DND-41 (cell line): ENCODE measurements around the gene TRMT10B.

Experiments
- ATAC-seq: fragments of 200-7000 bp; cut with Tn5 transposase; 3 replicates; pipeline ENCODE4 v1.9.1; 2021; ENCODE audit warnings: low read depth; ENCODE audit not compliant: insufficient read depth
- DNase-seq: peaks from one replicate; pipeline ENCODE4 v3.0.0-alpha.2; 2020
- H2AFZ ChIP-seq: 2 replicates; pipeline ENCODE4 v1.6.0; 2012; ENCODE audit warnings: low read depth, low read length
- H3K27ac ChIP-seq: 2 replicates; pipeline ENCODE4 v1.5.1; 2012; ENCODE audit warnings: low read length, inconsistent platforms
- H3K27me3 ChIP-seq: fragments of 200-600 bp; sonication (generic); 2 replicates; pipeline ENCODE4 v1.6.0; 2012; ENCODE audit warnings: low read length, mild to moderate bottlenecking, inconsistent platforms; ENCODE audit not compliant: insufficient read depth, poor library complexity
- H3K36me3 ChIP-seq: 2 replicates; pipeline ENCODE4 v1.5.1; 2012; ENCODE audit warnings: low read length, inconsistent platforms; ENCODE audit not compliant: insufficient read depth
- H3K4me1 ChIP-seq: 2 replicates; pipeline ENCODE4 v1.5.1; 2012; ENCODE audit warnings: mild to moderate bottlenecking, low read length; ENCODE audit not compliant: insufficient read depth
- H3K4me2 ChIP-seq: 2 replicates; pipeline ENCODE4 v1.6.0; 2012; ENCODE audit warnings: mild to moderate bottlenecking, moderate library complexity, low read length, inconsistent platforms; ENCODE audit not compliant: insufficient read depth
- H3K4me3 ChIP-seq, 2 experiments: fragments of 200-600 bp in 1 of 2; shearing (Covaris generic) in 1 of 2; 2 replicates each; pipeline ENCODE4 v1.5.1; 2012 to 2016; ENCODE audit warnings: inconsistent platforms in 2 of 2, low read length in 2 of 2, mild to moderate bottlenecking in 2 of 2, low read depth in 1 of 2, moderate library complexity in 1 of 2
- H3K79me2 ChIP-seq: 2 replicates; pipeline ENCODE4 v1.6.0; 2012; ENCODE audit warnings: low read length, inconsistent platforms; ENCODE audit not compliant: insufficient read depth
- H3K9ac ChIP-seq: 2 replicates; pipeline ENCODE4 v1.6.0; 2012; ENCODE audit warnings: low read depth, mild to moderate bottlenecking, inconsistent platforms, low read length, moderate library complexity
- H3K9me3 ChIP-seq: 2 replicates; pipeline ENCODE4 v1.5.1; 2012; ENCODE audit warnings: low read length, moderate library complexity, mild to moderate bottlenecking, inconsistent platforms; ENCODE audit not compliant: insufficient read depth, severe bottlenecking
- H4K20me1 ChIP-seq: 2 replicates; pipeline ENCODE4 v1.6.0; 2012; ENCODE audit warnings: low read length; ENCODE audit not compliant: insufficient read depth
- EZH2 ChIP-seq: IDR thresholded peaks from 3 replicates; pipeline ENCODE4 v1.6.1; 2012; ENCODE audit warnings: borderline replicate concordance, low read depth, mild to moderate bottlenecking, moderate library complexity, low read length, inconsistent platforms; ENCODE audit not compliant: severe bottlenecking
- TF ChIP-seq, protein P1 (sequence below): IDR thresholded peaks from 2 replicates; pipeline ENCODE4 v1.5.1; 2012; ENCODE audit warnings: borderline replicate concordance, low read length, moderate library complexity, mild to moderate bottlenecking; ENCODE audit not compliant: poor library complexity, severe bottlenecking; ENCODE audit errors: extremely low read depth

TRMT10B gene

DNA sequence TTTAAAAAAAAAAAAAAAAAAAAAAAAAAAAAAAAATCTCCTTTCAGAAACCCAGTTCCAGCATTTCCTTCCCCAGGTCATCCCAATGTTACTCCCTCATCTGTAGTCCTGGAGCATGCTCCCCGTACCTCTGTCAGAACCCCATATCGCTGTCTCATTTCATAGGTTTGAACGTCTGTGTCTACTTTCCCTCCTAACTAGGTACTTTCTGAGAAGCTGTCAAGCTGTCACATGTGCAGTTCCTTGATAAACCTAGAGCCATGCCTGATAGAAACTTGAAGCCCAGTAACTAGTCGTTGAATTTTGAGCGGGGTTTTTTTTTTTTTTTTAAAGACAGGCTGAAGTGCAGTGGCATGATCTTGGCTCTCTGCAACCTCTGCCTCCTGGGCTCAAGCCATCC is 15.7 kb downstream of the TRMT10B start:
- H3K4me3 ChIP-seq = no peak overlapping the region
- TF ChIP-seq, protein P1, sequence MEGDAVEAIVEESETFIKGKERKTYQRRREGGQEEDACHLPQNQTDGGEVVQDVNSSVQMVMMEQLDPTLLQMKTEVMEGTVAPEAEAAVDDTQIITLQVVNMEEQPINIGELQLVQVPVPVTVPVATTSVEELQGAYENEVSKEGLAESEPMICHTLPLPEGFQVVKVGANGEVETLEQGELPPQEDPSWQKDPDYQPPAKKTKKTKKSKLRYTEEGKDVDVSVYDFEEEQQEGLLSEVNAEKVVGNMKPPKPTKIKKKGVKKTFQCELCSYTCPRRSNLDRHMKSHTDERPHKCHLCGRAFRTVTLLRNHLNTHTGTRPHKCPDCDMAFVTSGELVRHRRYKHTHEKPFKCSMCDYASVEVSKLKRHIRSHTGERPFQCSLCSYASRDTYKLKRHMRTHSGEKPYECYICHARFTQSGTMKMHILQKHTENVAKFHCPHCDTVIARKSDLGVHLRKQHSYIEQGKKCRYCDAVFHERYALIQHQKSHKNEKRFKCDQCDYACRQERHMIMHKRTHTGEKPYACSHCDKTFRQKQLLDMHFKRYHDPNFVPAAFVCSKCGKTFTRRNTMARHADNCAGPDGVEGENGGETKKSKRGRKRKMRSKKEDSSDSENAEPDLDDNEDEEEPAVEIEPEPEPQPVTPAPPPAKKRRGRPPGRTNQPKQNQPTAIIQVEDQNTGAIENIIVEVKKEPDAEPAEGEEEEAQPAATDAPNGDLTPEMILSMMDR = no peak
- no peak for TF ChIP-seq EZH2
- ATAC-seq (no peak), DNase-seq (no peak)
- no peaks in the 10 kb centered on the region for H3K9me3 ChIP-seq
- H3K27ac ChIP-seq = no peak overlapping the region
- H2AFZ ChIP-seq = no peak overlapping the region
- no peaks in the 10 kb centered on the region for H3K4me1 ChIP-seq
- no peak overlapping the region for H3K9ac ChIP-seq
- no peaks in the 10 kb centered on the region for H3K79me2 ChIP-seq
- H3K36me3 ChIP-seq = peaks cover 42% of the 10 kb centered on the region
- H3K4me2 ChIP-seq = no peak overlapping the region
- H3K27me3 ChIP-seq = no peaks in the 10 kb centered on the region
- H4K20me1 ChIP-seq = no peaks in the 10 kb centered on the region

DNA sequence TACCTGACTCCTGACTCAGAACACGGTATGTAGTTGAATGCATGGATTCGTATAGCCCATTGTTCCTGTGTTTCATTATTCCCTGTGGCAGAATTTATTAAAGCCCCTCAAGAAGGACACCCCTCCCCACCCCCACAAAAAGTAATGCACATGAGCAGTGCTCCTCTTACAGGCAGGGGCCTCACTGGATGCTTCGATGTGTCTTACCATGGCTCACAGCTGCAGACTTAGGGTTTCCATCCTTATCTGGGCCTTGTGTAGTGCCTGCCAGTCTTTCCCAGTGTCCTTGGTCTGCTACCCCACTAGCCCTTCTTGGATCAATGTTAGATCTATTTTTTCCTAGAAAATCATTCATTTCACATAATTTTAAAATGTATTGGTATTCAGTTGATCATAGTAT is 16.4 kb downstream of the TRMT10B start:
- H3K79me2 ChIP-seq = no peaks in the 10 kb centered on the region
- H3K9me3 ChIP-seq = no peaks in the 10 kb centered on the region
- H4K20me1 ChIP-seq = no peaks in the 10 kb centered on the region
- H3K27ac ChIP-seq = no peak overlapping the region
- H3K36me3 ChIP-seq = peaks cover 44% of the 10 kb centered on the region
- TF ChIP-seq EZH2 = no peak
- TF ChIP-seq, protein P1 = no peak
- no peak overlapping the region for H2AFZ ChIP-seq
- H3K4me2 ChIP-seq = no peak overlapping the region
- no peaks in the 10 kb centered on the region for H3K27me3 ChIP-seq
- no peaks in the 10 kb centered on the region for H3K4me1 ChIP-seq
- H3K9ac ChIP-seq = no peak overlapping the region
- ATAC-seq = no peak
- H3K4me3 ChIP-seq = no peak overlapping the region
- DNase-seq = no peak

DNA sequence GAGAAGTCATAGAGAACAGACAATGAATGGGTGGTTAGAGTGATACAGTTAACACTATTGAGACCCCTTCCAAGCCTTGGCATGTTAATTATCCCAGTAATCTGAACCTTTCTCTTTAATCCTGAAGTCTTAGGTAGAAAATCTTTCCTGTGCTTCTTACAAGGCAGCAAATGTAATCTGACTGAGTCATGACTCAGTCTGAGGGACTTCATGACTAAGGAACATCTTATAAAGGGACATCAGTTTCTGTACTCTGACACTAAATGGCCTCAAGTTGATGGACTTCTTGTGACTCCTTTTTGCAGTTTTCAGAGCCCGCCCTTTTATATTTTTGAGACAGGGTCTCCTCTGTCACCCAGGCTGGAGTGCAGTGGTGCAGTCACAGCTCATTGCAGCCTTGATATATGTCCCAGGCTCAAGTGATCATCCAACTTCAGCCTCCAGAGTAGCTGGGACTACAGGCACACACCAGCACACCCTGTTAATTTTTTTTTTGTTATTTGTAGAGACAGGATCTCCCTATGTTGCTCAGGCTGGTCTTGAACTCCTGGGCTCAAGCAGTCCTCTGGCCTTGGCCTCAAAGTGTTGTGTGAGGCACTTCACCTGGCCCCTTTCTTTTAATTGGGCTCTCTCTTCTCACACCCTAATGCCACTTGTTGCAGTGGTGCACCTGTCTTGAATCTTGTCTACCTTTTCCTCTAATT is 21.8 kb downstream of the TRMT10B start:
- Histone ChIP-seq H3K79me2 (no peaks in the 10 kb centered on the region), H3K4me2 (no peak overlapping the region), H3K4me1 (no peaks in the 10 kb centered on the region), H3K9ac (no peak overlapping the region), H3K4me3 (no peak overlapping the region), H2AFZ (no peak overlapping the region), H3K36me3 (peaks cover 76% of the 10 kb centered on the region), H4K20me1 (peaks cover 3% of the 10 kb centered on the region; the same call in 1 of the 2 replicates), H3K9me3 (no peaks in the 10 kb centered on the region), H3K27ac (no peak overlapping the region), H3K27me3 (no peaks in the 10 kb centered on the region)
- TF ChIP-seq EZH2 = no peak
- TF ChIP-seq, protein P1 = no peak
- ATAC-seq = no peak
- no peak for DNase-seq
